Measurements from ENCODE around the gene PKD1L1. TPM values are rescaled to one million over a fixed set of nuclear protein-coding genes. Genes with fewer than 3 reads are reported as not detected.

The PKD1L1 gene
- total RNA-seq, 4 donors from 2014 or later, result 0.44 to 8.4 (median 0.82) TPM

DNA sequence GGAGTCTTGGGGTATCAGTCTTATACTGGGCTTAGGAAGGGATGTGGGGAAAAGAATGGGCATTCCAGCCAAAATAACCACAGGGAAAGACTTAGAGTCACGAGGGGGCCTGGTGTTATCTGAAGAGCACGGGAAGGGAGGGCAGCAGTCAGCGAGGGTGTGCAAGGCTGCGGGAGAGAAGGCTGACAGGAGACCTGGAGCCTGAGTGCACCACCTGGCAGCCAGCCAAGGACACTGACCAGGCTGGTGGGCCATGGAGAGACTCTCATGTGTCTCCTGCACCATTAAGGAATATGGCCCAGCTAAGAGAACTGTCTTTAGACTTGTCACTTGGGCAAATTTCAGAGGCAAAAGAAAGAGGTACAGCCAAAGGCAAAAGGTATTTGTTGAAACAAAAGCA, 69.6 kb downstream of the PKD1L1 start:
- no peak for DNase-seq (ENCODE audit: low spot score in 2 of 2)
- no peaks in the 10 kb centered on the region for H3K4me1 ChIP-seq
- TF ChIP-seq CTCF (IDR thresholded peaks at IDR 0.05), result no peak
- TF ChIP-seq EP300 (IDR thresholded peaks at IDR 0.05), result no peak
- no peak for TF ChIP-seq POLR2A (IDR thresholded peaks at IDR 0.05)
- 78 to 80% methylated on average over 4 of the region's 4 CpGs for WGBS, 2 donors
- H3K9me3 ChIP-seq, result no peaks in the 10 kb centered on the region
- no peak overlapping the region for H3K27ac ChIP-seq
- H3K36me3 ChIP-seq, result no peaks in the 10 kb centered on the region
- no peaks in the 10 kb centered on the region for H3K27me3 ChIP-seq
- H3K4me3 ChIP-seq, result no peak overlapping the region

DNA sequence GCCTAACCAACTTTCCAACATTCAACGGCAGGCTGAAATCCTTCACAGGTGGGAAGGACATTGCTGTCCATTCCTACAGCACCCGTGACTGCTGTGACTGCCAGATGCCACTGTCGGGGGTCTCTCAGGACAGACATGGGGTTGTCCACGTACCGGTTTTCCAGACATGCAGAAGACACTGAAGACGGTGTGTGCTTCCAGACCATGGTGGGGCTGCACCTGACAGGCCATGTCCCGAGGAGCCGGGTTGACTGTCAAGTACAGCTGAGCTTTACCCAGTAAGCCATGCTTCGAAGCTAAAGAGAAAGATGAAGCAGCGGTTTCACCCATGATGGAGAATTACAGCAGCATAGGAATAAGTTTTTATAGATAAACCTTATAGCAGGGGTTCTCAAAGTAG, 70.9 kb downstream of the PKD1L1 start:
- Histone ChIP-seq H3K27ac (no peak overlapping the region), H3K27me3 (no peaks in the 10 kb centered on the region), H3K4me1 (no peaks in the 10 kb centered on the region), H3K9me3 (no peaks in the 10 kb centered on the region), H3K36me3 (no peaks in the 10 kb centered on the region), H3K4me3 (no peak overlapping the region)
- TF ChIP-seq CTCF (IDR thresholded peaks at IDR 0.05) (no peak), POLR2A (IDR thresholded peaks at IDR 0.05) (no peak), EP300 (IDR thresholded peaks at IDR 0.05) (no peak)
- DNase-seq (ENCODE audit: low spot score in 2 of 2), result no peak
- WGBS, 2 donors, result 95 to 98% methylated on average over 5 to 10 of the region's 10 CpGs

DNA sequence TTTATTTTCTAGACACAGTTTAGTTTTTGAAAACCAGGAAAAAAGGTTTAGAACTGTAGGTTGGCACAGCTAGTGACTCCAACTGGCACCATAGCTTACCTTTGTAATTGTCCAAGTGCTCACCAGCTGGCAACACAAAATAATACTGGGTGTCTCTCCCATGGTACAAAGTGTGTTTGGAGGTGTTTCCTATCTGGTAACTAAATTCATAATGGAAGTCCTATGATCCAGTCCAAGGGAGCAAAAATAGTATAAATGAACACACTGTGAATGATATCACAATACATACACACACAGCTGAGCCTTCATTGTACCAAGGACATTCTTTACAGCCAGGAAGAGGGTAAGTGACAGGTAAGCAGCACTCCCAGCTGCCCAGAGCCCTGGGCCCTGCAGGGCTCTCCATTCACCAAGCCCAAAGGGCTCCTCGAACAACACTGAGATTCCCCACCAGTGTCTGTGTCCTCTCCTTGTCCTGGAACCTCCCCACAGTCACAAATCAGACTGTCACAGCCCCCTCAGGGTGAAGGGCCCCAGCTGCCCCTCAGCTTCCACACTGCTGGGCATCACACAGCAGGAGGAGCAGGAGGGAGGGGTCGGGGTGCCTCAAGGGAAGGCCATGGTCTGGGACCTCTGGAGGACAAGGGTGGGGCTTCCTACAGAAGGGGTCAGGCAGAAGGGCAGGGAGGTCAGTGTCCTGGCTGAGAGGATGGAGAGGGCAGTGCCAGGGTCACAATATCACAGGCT, 72.1 kb downstream of the PKD1L1 start:
- Histone ChIP-seq H3K27me3 (no peaks in the 10 kb centered on the region), H3K36me3 (no peaks in the 10 kb centered on the region), H3K4me1 (no peaks in the 10 kb centered on the region), H3K27ac (no peak overlapping the region), H3K4me3 (no peak overlapping the region), H3K9me3 (no peaks in the 10 kb centered on the region)
- no peak for DNase-seq (ENCODE audit: low spot score in 2 of 2)
- TF ChIP-seq EP300 (IDR thresholded peaks at IDR 0.05) (no peak), CTCF (IDR thresholded peaks at IDR 0.05) (no peak), POLR2A (IDR thresholded peaks at IDR 0.05) (no peak)
- WGBS, 2 donors, result 88 to 92% methylated on average over 2 of the region's 2 CpGs

GRCh38 chr7:47875406-47875805, 72.9 kb downstream of the PKD1L1 start:
- no peak for DNase-seq (ENCODE audit: low spot score in 2 of 2)
- no peak overlapping the region for H3K4me3 ChIP-seq
- TF ChIP-seq CTCF (IDR thresholded peaks at IDR 0.05), result no peak
- no peak for TF ChIP-seq POLR2A (IDR thresholded peaks at IDR 0.05)
- TF ChIP-seq EP300 (IDR thresholded peaks at IDR 0.05), result no peak
- no peaks in the 10 kb centered on the region for H3K9me3 ChIP-seq
- no peaks in the 10 kb centered on the region for H3K4me1 ChIP-seq
- H3K27ac ChIP-seq, result no peak overlapping the region
- H3K27me3 ChIP-seq, result no peaks in the 10 kb centered on the region
- H3K36me3 ChIP-seq, result no peaks in the 10 kb centered on the region

DNA sequence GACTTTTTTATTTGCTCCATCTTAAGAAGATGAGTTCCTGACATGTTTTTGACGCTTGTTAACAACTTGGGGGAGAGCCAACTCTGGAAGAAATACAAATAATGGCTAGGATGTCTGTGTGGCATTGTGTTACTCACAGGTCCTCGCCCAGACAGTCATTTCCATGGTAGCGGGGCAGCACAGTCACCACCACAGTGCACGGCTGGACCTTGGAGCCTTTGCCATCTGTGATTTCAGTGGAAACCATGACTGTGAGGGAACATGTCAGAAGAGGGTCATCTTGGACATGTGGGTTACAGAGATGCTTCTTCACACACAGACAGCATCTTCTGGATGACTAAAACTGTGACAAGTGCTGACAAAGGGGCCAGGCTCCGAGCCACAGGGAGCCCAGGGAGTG, 74.5 kb downstream of the PKD1L1 start:
- no peak for DNase-seq (ENCODE audit: low spot score in 2 of 2)
- Histone ChIP-seq H3K4me1 (no peaks in the 10 kb centered on the region), H3K9me3 (no peaks in the 10 kb centered on the region), H3K4me3 (no peak overlapping the region), H3K27me3 (no peaks in the 10 kb centered on the region), H3K36me3 (no peaks in the 10 kb centered on the region), H3K27ac (no peak overlapping the region)
- WGBS, 2 donors, result 81 to 85% methylated on average over 5 of the region's 5 CpGs
- TF ChIP-seq EP300 (IDR thresholded peaks at IDR 0.05), result no peak
- no peak for TF ChIP-seq POLR2A (IDR thresholded peaks at IDR 0.05)
- TF ChIP-seq CTCF (IDR thresholded peaks at IDR 0.05), result no peak
